K562 (cell line): ENCODE results near the gene AVPR1A. TPM values are rescaled to one million over a fixed set of nuclear protein-coding genes. Genes with fewer than 3 reads are reported as not detected.

ENCODE experiments used
- ATAC-seq: fragments of 200-7000 bp; cut with Tn5 transposase; 3 replicates; pipeline ENCODE4 v1.9.1; 2020; ENCODE audit warnings: moderate library complexity
- Bru-seq: library from RNA; stranded (reverse); fragments of 400-500 nt; gene quantifications from one replicate; lab custom pipeline; 2021; lab: Mats Ljungman, UMichigan
- BruChase-seq, 2 experiments: library from RNA; stranded (reverse); fragments of 400-500 nt; gene quantifications; one replicate each; lab custom pipeline; 2021; lab: Mats Ljungman, UMichigan
- BruUV-seq: library from RNA; stranded (reverse); fragments of 400-500 nt; replicated peaks from 2 replicates; lab custom pipeline; 2021; lab: Mats Ljungman, UMichigan
- CTCF ChIA-PET: fragments of 300-600 bp; formaldehyde crosslinking; extraction: SDS; loops from one replicate; lab custom pipeline; 2021; ENCODE audit warnings: low intra/inter-chr PET ratio; lab: Yijun Ruan, JAX
- POLR2A ChIA-PET: fragments of 300-600, 350-650 bp; sonication (Branson Sonifier 250); formaldehyde crosslinking; extraction: SDS; loops from one replicate; lab custom pipeline; 2021; ENCODE audit warnings: antibody characterized with exemption, inconsistent platforms; lab: Yijun Ruan, JAX
- DNase-seq, 4 experiments: peaks; one replicate each; pipeline versions ENCODE4 v3.0.0 to v3.0.0-alpha.2; 2011 to 2018; ENCODE audit warnings: low spot score in 3 of 4, mixed read lengths in 3 of 4; ENCODE audit errors: extremely low read depth in 1 of 4
- FAIRE-seq: peaks from 2 replicates; lab custom pipeline; 2011; peaks lifted over from hg19 to GRCh38; lab: Jason Lieb, UNC
- H2AFZ ChIP-seq: 2 replicates; pipeline ENCODE4 v1.6.0; 2011; ENCODE audit warnings: low read depth, low read length, control low read depth, inconsistent platforms
- H3K27ac ChIP-seq: fragments of 200-600 bp; 3 replicates; pipeline ENCODE4 v1.8.0; 2011; ENCODE audit warnings: low read depth, mild to moderate bottlenecking, control low read depth, inconsistent platforms, low read length, moderate library complexity, mixed read lengths; ENCODE audit errors: extremely low read depth
- H3K27me3 ChIP-seq, 2 experiments: fragments of 300-600 bp in 1 of 2; 2 replicates in 1 of 2; 3 replicates in 1 of 2; pipeline versions ENCODE4 v1.6.0 to v1.8.0; 2011; ENCODE audit warnings: inconsistent platforms in 2 of 2, low read length in 2 of 2, mild to moderate bottlenecking in 1 of 2, mixed read lengths in 1 of 2, moderate library complexity in 1 of 2; ENCODE audit not compliant: control insufficient read depth in 2 of 2, insufficient read depth in 2 of 2
- H3K36me3 ChIP-seq: fragments of 300-600 bp; 3 replicates; pipeline ENCODE4 v1.8.0; 2011; ENCODE audit warnings: mild to moderate bottlenecking, low read length, inconsistent platforms; ENCODE audit not compliant: control insufficient read depth, insufficient read depth
- H3K4me1 ChIP-seq, 2 experiments: fragments of 200-600 bp in 1 of 2; replicated peaks in 1 of 2; 2 replicates in 1 of 2; 3 replicates in 1 of 2; pipeline versions ENCODE4 v1.5.1 to v1.8.0; 2011; ENCODE audit warnings: inconsistent platforms in 2 of 2, low read length in 2 of 2, mild to moderate bottlenecking in 1 of 2, mixed read lengths in 1 of 2, moderate library complexity in 1 of 2; ENCODE audit not compliant: control insufficient read depth in 2 of 2, insufficient read depth in 2 of 2
- H3K4me2 ChIP-seq: 2 replicates; pipeline ENCODE4 v1.6.1; 2011; ENCODE audit warnings: low read length, control low read depth, inconsistent platforms, mixed read lengths; ENCODE audit not compliant: insufficient read depth
- H3K4me3 ChIP-seq: fragments of 200-600 bp; sonication (generic), shearing (Covaris generic); 2 replicates; pipeline ENCODE4 v1.5.1; 2016; ENCODE audit warnings: control low read depth, inconsistent platforms
- H3K79me2 ChIP-seq: fragments of 200-600 bp; 3 replicates; pipeline ENCODE4 v1.8.0; 2011; ENCODE audit warnings: low read length, inconsistent platforms; ENCODE audit not compliant: control insufficient read depth, insufficient read depth
- H3K9ac ChIP-seq, 2 experiments: 2 replicates each; pipeline versions ENCODE4 v1.6.0 to v1.6.1; 2011; ENCODE audit warnings: low read depth in 2 of 2, low read length in 2 of 2, control low read depth in 1 of 2, inconsistent platforms in 1 of 2, mild to moderate bottlenecking in 1 of 2, mixed read lengths in 1 of 2; ENCODE audit not compliant: insufficient read depth in 1 of 2
- H3K9me1 ChIP-seq: one replicate; pipeline ENCODE4 v1.6.0; 2011; ENCODE audit warnings: inconsistent platforms, mild to moderate bottlenecking, low read length, moderate library complexity; ENCODE audit not compliant: control insufficient read depth, insufficient read depth
- H3K9me3 ChIP-seq: replicated peaks from 2 replicates; pipeline ENCODE4 v1.5.1; 2011; ENCODE audit warnings: low read depth, low read length, inconsistent platforms; ENCODE audit not compliant: control insufficient read depth, insufficient read depth
- H4K20me1 ChIP-seq: replicated peaks from 2 replicates; pipeline ENCODE4 v1.6.1; 2011; ENCODE audit warnings: low read length, inconsistent platforms, mixed read lengths; ENCODE audit not compliant: control insufficient read depth, insufficient read depth
- PRDM10 ChIP-seq: fragments of 450-650 bp; IDR thresholded peaks from 2 replicates; pipeline ENCODE4 v1.6.1; 2018; ENCODE audit not compliant: partially characterized antibody
- SAP30 ChIP-seq: fragments of 200-600 bp; sonication (generic); IDR thresholded peaks from 2 replicates; pipeline ENCODE4 v1.6.1; 2012; ENCODE audit warnings: borderline replicate concordance, low read depth, mild to moderate bottlenecking, moderate library complexity, low read length, control low read depth, inconsistent platforms; ENCODE audit not compliant: insufficient read depth, poor library complexity, severe bottlenecking
- STAT5A ChIP-seq: IDR thresholded peaks from 2 replicates; pipeline ENCODE4 v1.6.1; 2012; ENCODE audit warnings: low read length, inconsistent platforms, borderline replicate concordance
- ZNF133 ChIP-seq: fragments of 250-450 bp; sonication (Bioruptor Pico); IDR thresholded peaks from 2 replicates; pipeline ENCODE4 v1.4.0; 2020; ENCODE audit warnings: mild to moderate bottlenecking
- ZNF445 ChIP-seq: fragments of 250-450 bp; sonication (Bioruptor Pico); IDR thresholded peaks from 2 replicates; pipeline ENCODE4 v1.4.0; 2020; ENCODE audit warnings: low read depth, mild to moderate bottlenecking, moderate library complexity
- ZNF589 ChIP-seq: fragments of 200-800 bp; sonication (Bioruptor generic); IDR thresholded peaks from 2 replicates; pipeline ENCODE4 v1.6.1; 2016; ENCODE audit warnings: low read depth, missing genetic modification characterization, missing compliant biosample characterization
- WGBS: fragments of 100-300 bp; shearing (Covaris generic); methylation state at CpG from one replicate; pipeline ENCODE4 v1.1.6; 2016; ENCODE audit warnings: low coverage, mixed read lengths; ENCODE audit not compliant: insufficient coverage; ENCODE audit errors: missing lambda C conversion rate; 5-methylcytosine and 5-hydroxymethylcytosine counted together
- in situ Hi-C: fragments of 300-500 bp; cut with MboI; formaldehyde crosslinking; loops from 4 replicates; pipeline ENCODE4 v1.15.0; 2018; ENCODE audit warnings: inconsistent platforms, mixed read lengths
- intact Hi-C: fragments of 100-400 bp; cut with micrococcal nuclease; formaldehyde crosslinking; loops from 2 replicates; pipeline ENCODE4 v1.14.2; 2022
- long read RNA-seq, 3 experiments: library from polyadenylated mRNA in 2 of 3; library from RNA in 1 of 3; unstranded in 2 of 3; stranded (forward) in 1 of 3; transcript quantifications; one replicate each; pipeline ENCODE4 v2.0.0, GENCODE V29; 2019 to 2022
- polyA minus RNA-seq, 3 experiments: library from RNA; depleted of rRNA, polyadenylated mRNA; stranded (reverse); fragments of >200 nt; gene quantifications; 2 replicates each; pipeline ENCODE4 v1.2.3, GENCODE V29; 2011
- polyA plus RNA-seq, 8 experiments: library from polyadenylated mRNA; depleted of rRNA in 4 of 8; stranded (reverse) in 5 of 8; unstranded in 3 of 8; fragments of >200 nt; fragmentation: Nextera tagmentation in 2 of 8; fragmentation: Illumina TruSeq in 1 of 8; extraction: Ambion mirVana in 2 of 8; extraction: Trizol in 1 of 8; gene quantifications; 2 replicates each; pipeline versions ENCODE4 v1.2.1 to v1.2.3, GENCODE V29; 2011 to 2014; ENCODE audit warnings: inconsistent platforms in 1 of 8, missing spikeins in 1 of 8
- total RNA-seq, 7 experiments: library from RNA; depleted of rRNA in 6 of 7; stranded (reverse); fragments of >200 nt in 6 of 7; fragmentation: Illumina TruSeq in 2 of 7; extraction: Trizol in 2 of 7; gene quantifications; 2 replicates each; pipeline versions ENCODE4 v1.2.1 to v1.2.3, GENCODE V29; 2011 to 2021; ENCODE audit warnings: low replicate concordance in 1 of 7
- TF ChIP-seq, protein P1 (sequence below): sonication (generic); formaldehyde crosslinking; IDR thresholded peaks from 2 replicates; pipeline ENCODE4 v1.8.0; 2022; ENCODE audit warnings: missing genetic modification reagents, mild to moderate bottlenecking, borderline replicate concordance
- TF ChIP-seq, protein P2 (sequence below): IDR thresholded peaks from 2 replicates; pipeline ENCODE4 v1.6.1; 2011; ENCODE audit not compliant: insufficient read length; ENCODE audit errors: extremely low read depth

AVPR1A gene
- not detected in 2 replicates for total RNA-seq (2011; cell fraction: chromatin; rRNA removed; ENCODE audit: low replicate concordance)
- total RNA-seq (2011; cell fraction: nucleolus; rRNA removed): not detected in 2 replicates
- not detected in 2 replicates for total RNA-seq (2011; cell fraction: nucleoplasm; rRNA removed)
- total RNA-seq (2014; rRNA removed) (under 0.01 and 0.04 TPM in 2 replicates), total RNA-seq (2014; rRNA removed; fragmentation: Illumina TruSeq; extraction: Trizol) (0.04 TPM in 1 of 2 replicates, not detected in the other), total RNA-seq (2015; rRNA removed; fragmentation: Illumina TruSeq; extraction: Trizol) (0.04 and 0.08 TPM in 2 replicates), total RNA-seq (2021) (0.02 and 0.38 TPM in 2 replicates), polyA plus RNA-seq (2011; rRNA removed) (0.01 TPM in 1 of 2 replicates, not detected in the other), polyA plus RNA-seq (2014; fragmentation: Illumina TruSeq; extraction: Trizol) (0.03 TPM in 1 of 2 replicates, not detected in the other), polyA plus RNA-seq (2014; fragmentation: Nextera tagmentation; extraction: Ambion mirVana) (under 1 TPM in 1 of 2 experiments, not detected in 1; 0.01 TPM), polyA plus RNA-seq (2014; rRNA removed) (0.01 TPM in 1 of 2 replicates, not detected in the other), polyA minus RNA-seq (2011; rRNA and poly(A)+ RNA removed) (0.11 TPM in 1 of 2 replicates, not detected in the other), Bru-seq, nascent RNA (not detected), BruChase-seq, experiment 1, labeled RNA remaining after a 2-hour chase (percentile 10 among the genes with signal in this experiment), BruChase-seq, experiment 2, labeled RNA remaining after a 6-hour chase (percentile 18 among the genes with signal in this experiment)
- under 0.01 TPM in 1 of 2 replicates, not detected in the other for polyA plus RNA-seq (2011; cell fraction: cytosol; rRNA removed)
- not detected in 2 replicates for polyA plus RNA-seq (2011; cell fraction: nucleus; rRNA removed)
- polyA plus RNA-seq (2012): 0.03 and 0.07 TPM in 2 replicates
- polyA minus RNA-seq (2011; cell fraction: cytosol; rRNA and poly(A)+ RNA removed): not detected in 2 replicates
- not detected in 2 replicates for polyA minus RNA-seq (2011; cell fraction: nucleus; rRNA and poly(A)+ RNA removed)
- long read RNA-seq, experiment 1: 0 reads
- long read RNA-seq, experiment 2: 0 reads
- long read RNA-seq, experiment 3: 0 reads

- Histone ChIP-seq H4K20me1 (no peaks in the 10 kb centered on the region), H3K27ac (no peak within 1 kb of the TSS), H3K79me2 (no peaks in the 10 kb centered on the region), H3K9me3 (no peaks in the 10 kb centered on the region), H3K4me2 (peak within 1 kb of the TSS; percentile 26; the same call in 1 of the 2 replicates), H3K9ac (no peak within 1 kb of the TSS), H3K27me3 (peaks cover 4 to 26% of the 10 kb centered on the region in 2 experiments; a peak in 4 of 5 replicates), H3K4me3 (no peak within 1 kb of the TSS), H3K9me1 (no peaks in the 10 kb centered on the region), H3K4me1 (no peaks in the 10 kb centered on the region), H3K36me3 (no peaks in the 10 kb centered on the region), H2AFZ (peak within 1 kb of the TSS; percentile 15; the same call in 1 of the 2 replicates)
- intact Hi-C loops (loop anchor here (5.0 kb wide), 1 partner anchor 49 kb away; no protein-coding TSS in a partner anchor), in situ Hi-C loops (no loop called here)
- WGBS: 15% methylated on average over 43 of the region's 64 CpGs
- no peak for DNase-seq
- ChIA-PET CTCF (no interaction called here), POLR2A (interaction anchor here (0.6 to 1.4 kb wide), 2 partner anchors 12 to 30 kb away, joined by 3 read pairs; no protein-coding TSS in a partner anchor)
- no peak for FAIRE-seq
- no peak for ATAC-seq
- no TSS peak for BruUV-seq
- TF ChIP-seq PRDM10 (no peak), ZNF445 (CRISPR knock-in tag) (no peak), ZNF133 (no peak), STAT5A (no peak), ZNF589 (CRISPR knock-in tag) (no peak), SAP30 (no peak)
- TF ChIP-seq, protein P1, sequence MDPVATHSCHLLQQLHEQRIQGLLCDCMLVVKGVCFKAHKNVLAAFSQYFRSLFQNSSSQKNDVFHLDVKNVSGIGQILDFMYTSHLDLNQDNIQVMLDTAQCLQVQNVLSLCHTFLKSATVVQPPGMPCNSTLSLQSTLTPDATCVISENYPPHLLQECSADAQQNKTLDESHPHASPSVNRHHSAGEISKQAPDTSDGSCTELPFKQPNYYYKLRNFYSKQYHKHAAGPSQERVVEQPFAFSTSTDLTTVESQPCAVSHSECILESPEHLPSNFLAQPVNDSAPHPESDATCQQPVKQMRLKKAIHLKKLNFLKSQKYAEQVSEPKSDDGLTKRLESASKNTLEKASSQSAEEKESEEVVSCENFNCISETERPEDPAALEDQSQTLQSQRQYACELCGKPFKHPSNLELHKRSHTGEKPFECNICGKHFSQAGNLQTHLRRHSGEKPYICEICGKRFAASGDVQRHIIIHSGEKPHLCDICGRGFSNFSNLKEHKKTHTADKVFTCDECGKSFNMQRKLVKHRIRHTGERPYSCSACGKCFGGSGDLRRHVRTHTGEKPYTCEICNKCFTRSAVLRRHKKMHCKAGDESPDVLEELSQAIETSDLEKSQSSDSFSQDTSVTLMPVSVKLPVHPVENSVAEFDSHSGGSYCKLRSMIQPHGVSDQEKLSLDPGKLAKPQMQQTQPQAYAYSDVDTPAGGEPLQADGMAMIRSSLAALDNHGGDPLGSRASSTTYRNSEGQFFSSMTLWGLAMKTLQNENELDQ (CRISPR knock-in tag): no peak
- TF ChIP-seq, protein P2, sequence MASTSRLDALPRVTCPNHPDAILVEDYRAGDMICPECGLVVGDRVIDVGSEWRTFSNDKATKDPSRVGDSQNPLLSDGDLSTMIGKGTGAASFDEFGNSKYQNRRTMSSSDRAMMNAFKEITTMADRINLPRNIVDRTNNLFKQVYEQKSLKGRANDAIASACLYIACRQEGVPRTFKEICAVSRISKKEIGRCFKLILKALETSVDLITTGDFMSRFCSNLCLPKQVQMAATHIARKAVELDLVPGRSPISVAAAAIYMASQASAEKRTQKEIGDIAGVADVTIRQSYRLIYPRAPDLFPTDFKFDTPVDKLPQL: no peak
Measured at GRCh38 chr12:63150713-63151622, at the start of gene AVPR1A. AVPR1A (minus strand) TSS chr12:63151201; CDS start chr12:63150836, 365 bp downstream.
